ENCODE results near the gene YWHAG. TPM values are rescaled to one million over a fixed set of nuclear protein-coding genes. Genes with fewer than 3 reads are reported as not detected.

The YWHAG gene
- total and polyA plus RNA-seq, 9 of the 15 experiments (the other 6 are each of a cell fraction or from before 2014, with no cell fraction given): 30.4 to 246 (median 94.5) TPM

DNA sequence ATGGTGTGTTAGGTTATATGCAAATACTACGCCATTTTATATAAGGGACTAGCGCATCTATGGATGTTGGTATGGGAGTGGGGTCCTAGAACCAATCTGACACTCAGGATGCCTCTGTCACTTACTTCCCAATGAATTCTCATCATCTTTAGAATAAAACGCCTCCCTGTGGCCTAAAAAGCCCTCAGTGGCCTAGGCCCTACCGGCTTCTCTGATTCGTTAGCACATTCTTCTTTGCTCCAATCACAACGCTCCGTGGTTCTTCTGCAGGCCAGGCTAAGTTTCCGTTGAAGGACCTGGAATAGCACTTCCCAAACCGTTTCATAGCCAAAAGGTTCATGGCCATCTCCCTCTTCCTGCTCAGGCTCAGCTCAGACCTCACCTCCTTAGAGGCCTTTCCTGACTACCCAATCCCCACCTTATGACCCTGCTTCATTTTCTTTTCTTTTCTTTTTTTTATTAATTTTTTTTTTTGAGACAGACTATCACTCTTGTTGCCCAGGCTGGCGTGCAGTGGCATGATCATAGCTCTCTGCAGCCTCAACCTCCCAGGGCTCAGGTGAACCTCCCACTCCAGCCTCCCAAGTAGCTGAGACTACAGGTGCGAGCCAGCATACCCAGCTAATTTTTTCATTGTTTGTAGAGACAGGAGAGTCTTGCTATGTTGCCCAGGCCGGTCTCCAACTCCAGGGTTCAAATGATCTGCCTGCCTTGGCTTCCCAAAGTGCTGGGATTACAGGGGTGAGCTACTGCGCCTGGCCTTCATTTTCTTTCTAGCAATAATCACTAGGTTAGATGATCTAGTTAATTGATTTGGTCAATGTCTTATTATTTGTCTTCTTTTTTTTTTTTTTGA is 24.5 kb upstream of the YWHAG start (continued):
- TF ChIP-seq ZNF609 (CRISPR knock-in tag; IDR thresholded peaks at IDR 0.05; ENCODE audit: borderline replicate concordance) (no peak), HDAC2 (IDR thresholded peaks at IDR 0.05) (peak; percentile 84; the same call in 1 of the 2 replicates), MCM2 (IDR thresholded peaks at IDR 0.05; ENCODE audit: low read depth) (no peak), HDAC3 (IDR thresholded peaks at IDR 0.05; ENCODE audit: borderline replicate concordance, partially characterized antibody) (no peak), ZNF124 (CRISPR knock-in tag; IDR thresholded peaks at IDR 0.05) (no peak), NRF1 (conservative IDR thresholded peaks at IDR 0.05 in 1 of 2, IDR thresholded peaks at IDR 0.05 in 1 of 2) (peak; percentile 41 to 46), POLR3G (IDR thresholded peaks at IDR 0.05; ENCODE audit: extremely low read depth, insufficient read length, insufficient replicate concordance) (no peak), LARP7 (IDR thresholded peaks at IDR 0.05) (peak; percentile 67), NCOA1 (IDR thresholded peaks at IDR 0.05; ENCODE audit: low read depth) (peak; percentile 52; the same call in 1 of the 2 replicates), MAFG (tag; conservative IDR thresholded peaks at IDR 0.05) (0 out of 2 replicates have a peak, but pooled peaks have one; percentile 18), DIDO1 (tag; IDR thresholded peaks at IDR 0.05; ENCODE audit: low read depth) (no peak), ARNT (IDR thresholded peaks at IDR 0.05) (peak; percentile 32 to 48; a peak in 2 of 4 replicates), SIX5 (IDR thresholded peaks at IDR 0.05; ENCODE audit: borderline replicate concordance in 1 of 2, insufficient read depth in 1 of 2, low read depth in 1 of 2, low read length in 2 of 2) (no peak), ERF (CRISPR knock-in tag; IDR thresholded peaks at IDR 0.05) (no peak), SUPT5H (IDR thresholded peaks at IDR 0.05) (peak; percentile 57), E2F3 (CRISPR knock-in tag; IDR thresholded peaks at IDR 0.05) (no peak), PHF8 (IDR thresholded peaks at IDR 0.05; ENCODE audit: borderline replicate concordance, low read length) (peak; percentile 27; the same call in 1 of the 2 replicates), KAT8 (IDR thresholded peaks at IDR 0.05; ENCODE audit: low read depth) (no peak), MEIS2 (IDR thresholded peaks at IDR 0.05; ENCODE audit: partially characterized antibody) (peak; percentile 15)
- TF ChIP-seq, protein P1, sequence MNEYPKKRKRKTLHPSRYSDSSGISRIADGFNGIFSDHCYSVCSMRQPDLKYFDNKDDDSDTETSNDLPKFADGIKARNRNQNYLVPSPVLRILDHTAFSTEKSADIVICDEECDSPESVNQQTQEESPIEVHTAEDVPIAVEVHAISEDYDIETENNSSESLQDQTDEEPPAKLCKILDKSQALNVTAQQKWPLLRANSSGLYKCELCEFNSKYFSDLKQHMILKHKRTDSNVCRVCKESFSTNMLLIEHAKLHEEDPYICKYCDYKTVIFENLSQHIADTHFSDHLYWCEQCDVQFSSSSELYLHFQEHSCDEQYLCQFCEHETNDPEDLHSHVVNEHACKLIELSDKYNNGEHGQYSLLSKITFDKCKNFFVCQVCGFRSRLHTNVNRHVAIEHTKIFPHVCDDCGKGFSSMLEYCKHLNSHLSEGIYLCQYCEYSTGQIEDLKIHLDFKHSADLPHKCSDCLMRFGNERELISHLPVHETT (CRISPR knock-in tag; conservative IDR thresholded peaks at IDR 0.05 in 1 of 2, IDR thresholded peaks at IDR 0.05 in 1 of 2): peak in 1 of 2 experiments; percentile 58; a peak in 1 of 4 replicates
- TF ChIP-seq, protein P2, sequence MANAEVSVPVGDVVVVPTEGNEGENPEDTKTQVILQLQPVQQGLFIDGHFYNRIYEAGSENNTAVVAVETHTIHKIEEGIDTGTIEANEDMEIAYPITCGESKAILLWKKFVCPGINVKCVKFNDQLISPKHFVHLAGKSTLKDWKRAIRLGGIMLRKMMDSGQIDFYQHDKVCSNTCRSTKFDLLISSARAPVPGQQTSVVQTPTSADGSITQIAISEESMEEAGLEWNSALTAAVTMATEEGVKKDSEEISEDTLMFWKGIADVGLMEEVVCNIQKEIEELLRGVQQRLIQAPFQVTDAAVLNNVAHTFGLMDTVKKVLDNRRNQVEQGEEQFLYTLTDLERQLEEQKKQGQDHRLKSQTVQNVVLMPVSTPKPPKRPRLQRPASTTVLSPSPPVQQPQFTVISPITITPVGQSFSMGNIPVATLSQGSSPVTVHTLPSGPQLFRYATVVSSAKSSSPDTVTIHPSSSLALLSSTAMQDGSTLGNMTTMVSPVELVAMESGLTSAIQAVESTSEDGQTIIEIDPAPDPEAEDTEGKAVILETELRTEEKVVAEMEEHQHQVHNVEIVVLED (CRISPR knock-in tag; IDR thresholded peaks at IDR 0.05): no peak
